Sigmoid colon (tissue), 7 donors: ENCODE results near the gene TSGA10. TPM values are rescaled to one million over a fixed set of nuclear protein-coding genes. Genes with fewer than 3 reads are reported as not detected.

Source experiments
- DNase-seq: peaks from one replicate; pipeline ENCODE4 v3.0.0-alpha.2; 2019
- H3K27ac ChIP-seq, 4 donors: fragments of 200-600 bp; sonication (generic); one replicate each; pipeline ENCODE4 v1.5.1; 2016 to 2019; ENCODE audit warnings: mild to moderate bottlenecking in 1 of 4
- H3K27me3 ChIP-seq, 3 donors: fragments of 200-600 bp; sonication (generic); one replicate each; pipeline ENCODE4 v1.5.1; 2019; ENCODE audit warnings: mild to moderate bottlenecking in 1 of 3
- H3K36me3 ChIP-seq, 4 donors: fragments of 200-600 bp; sonication (generic); one replicate each; pipeline ENCODE4 v1.5.1; 2016 to 2019
- H3K4me1 ChIP-seq, 4 donors: fragments of 200-600 bp; sonication (generic); one replicate each; pipeline ENCODE4 v1.5.1; 2017 to 2019
- H3K4me3 ChIP-seq, 4 donors: fragments of 200-600 bp; sonication (generic); one replicate each; pipeline ENCODE4 v1.5.1; 2017 to 2019; ENCODE audit warnings: mild to moderate bottlenecking in 2 of 4, moderate library complexity in 1 of 4
- H3K9me3 ChIP-seq, 4 donors: fragments of 200-600 bp in 3 of 4; sonication (generic) in 3 of 4; one replicate each; pipeline versions ENCODE4 v1.5.1 to v1.6.1; 2013 to 2019
- CTCF ChIP-seq, 4 experiments: fragments of 450-650 bp in 3 of 4; fragments of 200-600 bp in 1 of 4; IDR thresholded peaks; one replicate each; pipeline ENCODE4 v1.5.1; 2016 to 2019; ENCODE audit warnings: antibody characterized with exemption in 4 of 4, mild to moderate bottlenecking in 3 of 4, moderate library complexity in 2 of 4
- EP300 ChIP-seq, 4 donors: sonication (generic); formaldehyde crosslinking; IDR thresholded peaks; one replicate each; pipeline ENCODE4 v1.6.1; 2017; ENCODE audit warnings: antibody characterized with exemption in 4 of 4
- POLR2A ChIP-seq, 2 donors: fragments of 450-650 bp; IDR thresholded peaks; one replicate each; pipeline ENCODE4 v1.6.1; 2016; ENCODE audit warnings: antibody characterized with exemption in 2 of 2, mild to moderate bottlenecking in 2 of 2, moderate library complexity in 2 of 2
- POLR2AphosphoS5 ChIP-seq, 4 donors: sonication (generic); formaldehyde crosslinking; IDR thresholded peaks; one replicate each; pipeline ENCODE4 v1.6.1; 2017; ENCODE audit warnings: antibody characterized with exemption in 4 of 4
- WGBS, 2 donors: extraction: QIAGEN DNeasy Blood & Tissue Kit; methylation state at CpG; one replicate each; pipeline ENCODE4 v1.1.7; 2013; 5-methylcytosine and 5-hydroxymethylcytosine counted together
- intact Hi-C: fragments of 100-400 bp; cut with DNase I; formaldehyde crosslinking; loops from one replicate; pipeline ENCODE4 v1.15.1; 2023
- polyA plus RNA-seq, 3 donors: library from polyadenylated mRNA; stranded (reverse); fragments of 200-250 nt; gene quantifications; one replicate each; pipeline ENCODE4 v1.2.3, GENCODE V29; 2013
- small RNA-seq, 3 donors: library from RNA; depleted of rRNA; stranded (forward); fragments of <200 nt; gene quantifications; one replicate each; pipeline ENCODE3, GENCODE V24; 2016
- total RNA-seq, 4 donors: library from RNA; depleted of rRNA; stranded (reverse); fragments of >200 nt; gene quantifications; one replicate each; pipeline ENCODE4 v1.1.0, GENCODE V29; 2016
- donor health status: healthy with polysubstance abuse.
- donor health status: Bipolar disorder and iron deficiency.
- donor health status: healthy.

TSGA10 gene
- total and polyA plus RNA-seq, 7 donors, result 1.4 to 8.4 (median 2.5) TPM

GRCh38 chr2:98959810-98960507, 194.8 kb downstream of the TSGA10 start:
- H3K4me3 ChIP-seq, result no peak overlapping the region
- H3K27ac ChIP-seq, result no peak overlapping the region
- no peaks in the 10 kb centered on the region for H3K36me3 ChIP-seq
- peaks cover 0 to 7% (median 2%) of the 10 kb centered on the region in 4 donors for H3K4me1 ChIP-seq
- TF ChIP-seq CTCF (IDR thresholded peaks at IDR 0.05), result no peak
- no peak for TF ChIP-seq POLR2A (IDR thresholded peaks at IDR 0.05)
- TF ChIP-seq POLR2AphosphoS5 (IDR thresholded peaks at IDR 0.05), result no peak
- no peak for TF ChIP-seq EP300 (IDR thresholded peaks at IDR 0.05)
- 73 to 82% methylated on average over 7 of the region's 7 CpGs for WGBS, 2 donors
- intact Hi-C loops, result no loop called here
- no peaks in the 10 kb centered on the region for H3K27me3 ChIP-seq
- H3K9me3 ChIP-seq, result no peaks in the 10 kb centered on the region
- DNase-seq, result no peak

GRCh38 chr2:98952966-98953365, 201.8 kb downstream of the TSGA10 start:
- Histone ChIP-seq H3K36me3 (no peaks in the 10 kb centered on the region), H3K27ac (no peak overlapping the region), H3K9me3 (no peaks in the 10 kb centered on the region), H3K4me3 (no peak overlapping the region), H3K4me1 (peaks cover 0 to 12% (median 4%) of the 10 kb centered on the region in 4 donors), H3K27me3 (peaks cover 0 to 7% (median 0%) of the 10 kb centered on the region in 3 donors)
- TF ChIP-seq CTCF (IDR thresholded peaks at IDR 0.05) (no peak), EP300 (IDR thresholded peaks at IDR 0.05) (no peak), POLR2AphosphoS5 (IDR thresholded peaks at IDR 0.05) (no peak)
- intact Hi-C loops, result no loop called here
- WGBS, 2 donors, result 79 to 85% methylated on average over 4 of the region's 4 CpGs
- DNase-seq, result no peak

- Histone ChIP-seq H3K27me3 (peaks cover 0 to 7% (median 0%) of the 10 kb centered on the region in 3 donors), H3K4me1 (peaks cover 0 to 12% (median 4%) of the 10 kb centered on the region in 4 donors), H3K9me3 (no peaks in the 10 kb centered on the region), H3K4me3 (no peak overlapping the region), H3K27ac (no peak overlapping the region), H3K36me3 (no peaks in the 10 kb centered on the region)
- WGBS, 2 donors, result 40 to 69% methylated on average over 5 of the region's 5 CpGs
- TF ChIP-seq POLR2A (IDR thresholded peaks at IDR 0.05) (no peak), CTCF (IDR thresholded peaks at IDR 0.05) (no peak), EP300 (IDR thresholded peaks at IDR 0.05) (no peak), POLR2AphosphoS5 (IDR thresholded peaks at IDR 0.05) (no peak)
- DNase-seq, result no peak
- intact Hi-C loops, result no loop called here
Measured at GRCh38 chr2:98948956-98949739, 205.6 kb downstream of the TSGA10 start.

GRCh38 chr2:98947554-98947953, 207.2 kb downstream of the TSGA10 start:
- intact Hi-C loops, result no loop called here
- WGBS, 2 donors, result 81 to 87% methylated on average over 8 of the region's 8 CpGs

More at GRCh38 chr2:98947554-98947953, 207.2 kb downstream of the TSGA10 start:
- Histone ChIP-seq H3K4me1 (peaks cover 0 to 12% (median 4%) of the 10 kb centered on the region in 4 donors), H3K9me3 (no peaks in the 10 kb centered on the region), H3K4me3 (no peak overlapping the region), H3K36me3 (no peaks in the 10 kb centered on the region), H3K27ac (no peak overlapping the region), H3K27me3 (peaks cover 0 to 5% (median 0%) of the 10 kb centered on the region in 3 donors)
- no peak for DNase-seq
- TF ChIP-seq POLR2AphosphoS5 (IDR thresholded peaks at IDR 0.05) (no peak), CTCF (IDR thresholded peaks at IDR 0.05) (no peak), EP300 (IDR thresholded peaks at IDR 0.05) (no peak), POLR2A (IDR thresholded peaks at IDR 0.05) (no peak)

Small RNAs within 50 kb of the gene (small RNA-seq; reads per million reads assigned to genes)
- gene AC092587.1, result 0 reads per million in 3 donors

Other genes with a start within 250 kb of the TSGA10 start
- gene CRACDL, start 218.7 kb downstream of the TSGA10 start, total RNA-seq, result 1 to 10 TPM in 1 of 4 donors, under 1 TPM in 3; 0.36 to 1.5 (median 0.69) TPM
- 1 to 10 TPM; 7.0 to 8.8 (median 7.8) TPM for gene CRACDL, start 218.7 kb downstream of the TSGA10 start, polyA plus RNA-seq
- not detected for gene C2orf15, start 13.2 kb downstream of the TSGA10 start, total RNA-seq
- 1 to 10 TPM; 2.4 to 2.8 (median 2.5) TPM for gene C2orf15, start 13.2 kb downstream of the TSGA10 start, polyA plus RNA-seq
- 1 to 10 TPM; 4.8 to 9.5 (median 7.4) TPM for gene LIPT1, start within 50 bp of the TSGA10 start, total RNA-seq
- gene LIPT1, start within 50 bp of the TSGA10 start, polyA plus RNA-seq, result 1 to 10 TPM; 3.9 to 9.0 (median 5.1) TPM
- 10 to 100 TPM; 18.3 to 30.9 (median 23.5) TPM for gene MITD1, start 26.1 kb upstream of the TSGA10 start, total RNA-seq
- 10 to 100 TPM; 25.7 to 37.1 (median 31.8) TPM for gene MITD1, start 26.1 kb upstream of the TSGA10 start, polyA plus RNA-seq
- gene MRPL30, start 26.2 kb upstream of the TSGA10 start, total RNA-seq, result 10 to 100 TPM; 36.4 to 40.5 (median 38.1) TPM
- 10 to 100 TPM; 21.0 to 29.4 (median 21.6) TPM for gene MRPL30, start 26.2 kb upstream of the TSGA10 start, polyA plus RNA-seq
- not detected for gene LYG2, start 100.7 kb upstream of the TSGA10 start, total RNA-seq
- gene LYG2, start 100.7 kb upstream of the TSGA10 start, polyA plus RNA-seq, result not detected
- 1 to 10 TPM in 1 of 4 donors, under 1 TPM in 1, not detected in 2; 0.71 to 1.2 TPM for gene LYG1, start 146.3 kb upstream of the TSGA10 start, total RNA-seq
- 1 to 10 TPM in 1 of 3 donors, not detected in 2; 2.0 TPM for gene LYG1, start 146.3 kb upstream of the TSGA10 start, polyA plus RNA-seq
- gene TXNDC9, start 181.4 kb upstream of the TSGA10 start, total RNA-seq, result 10 to 100 TPM; 26.0 to 41.3 (median 33.8) TPM
- gene TXNDC9, start 181.4 kb upstream of the TSGA10 start, polyA plus RNA-seq, result 10 to 100 TPM; 31.3 to 57.6 (median 33.0) TPM
- gene EIF5B, start 182.4 kb upstream of the TSGA10 start, total RNA-seq, result 10 to 100 TPM; 32.7 to 44.3 (median 40.8) TPM
- 10 to 100 TPM; 15.0 to 23.8 (median 19.2) TPM for gene EIF5B, start 182.4 kb upstream of the TSGA10 start, polyA plus RNA-seq